HepG2 (cell line): ENCODE measurements around the gene RER1. TPM values are rescaled to one million over a fixed set of nuclear protein-coding genes. Genes with fewer than 3 reads are reported as not detected.

Experiments
- ATAC-seq: fragments of 200-7000 bp; cut with Tn5 transposase; 3 replicates; pipeline ENCODE4 v1.9.1; 2020; ENCODE audit warnings: mild to moderate bottlenecking, moderate library complexity
- BruUV-seq: library from RNA; stranded (reverse); fragments of 400-500 nt; replicated peaks from 2 replicates; lab custom pipeline; 2021; lab: Mats Ljungman, UMichigan
- CTCF ChIA-PET: fragments of 300-600 bp; formaldehyde crosslinking; extraction: SDS; loops from one replicate; lab custom pipeline; 2021; ENCODE audit warnings: low total read pairs, inconsistent platforms, low intra/inter-chr PET ratio; lab: Yijun Ruan, JAX
- POLR2A ChIA-PET: fragments of 350-600 bp; sonication (Branson Sonifier 250); formaldehyde crosslinking; loops from one replicate; lab custom pipeline; 2020; ENCODE audit warnings: antibody characterized with exemption, inconsistent platforms; lab: Yijun Ruan, JAX
- DNase-seq: peaks from one replicate; pipeline ENCODE4 v3.0.0-alpha.2; 2015; ENCODE audit warnings: low spot score
- FAIRE-seq: peaks from 3 replicates; lab custom pipeline; 2011; peaks lifted over from hg19 to GRCh38; lab: Jason Lieb, UNC
- H2AFZ ChIP-seq: one replicate; pipeline ENCODE4 v1.6.1; 2011; ENCODE audit warnings: low read length, inconsistent platforms
- H3K27ac ChIP-seq: fragments of 300-600 bp; 3 replicates; pipeline ENCODE4 v1.8.0; 2011; ENCODE audit warnings: mixed run types, mild to moderate bottlenecking, mixed read lengths, low read length, inconsistent platforms; ENCODE audit not compliant: insufficient read depth; ENCODE audit errors: extremely low read length
- H3K27me3 ChIP-seq, 2 experiments: fragments of 200-600 bp in 1 of 2; 2 replicates in 1 of 2; 3 replicates in 1 of 2; pipeline versions ENCODE4 v1.6.0 to v1.8.0; 2011; ENCODE audit warnings: low read length in 2 of 2, mild to moderate bottlenecking in 2 of 2, moderate library complexity in 2 of 2, inconsistent platforms in 1 of 2; ENCODE audit not compliant: insufficient read depth in 2 of 2, control insufficient read depth in 1 of 2
- H3K36me3 ChIP-seq, 2 experiments: fragments of 200-600 bp in 1 of 2; replicated peaks in 1 of 2; 2 replicates in 1 of 2; 3 replicates in 1 of 2; pipeline versions ENCODE4 v1.5.1 to v1.8.0; 2011; ENCODE audit warnings: low read length in 2 of 2, inconsistent platforms in 1 of 2; ENCODE audit not compliant: insufficient read depth in 2 of 2, control insufficient read depth in 1 of 2
- H3K4me1 ChIP-seq: 2 replicates; pipeline ENCODE4 v1.5.1; 2012; ENCODE audit warnings: low read length, inconsistent platforms; ENCODE audit not compliant: insufficient read depth
- H3K4me2 ChIP-seq: 2 replicates; pipeline ENCODE4 v1.6.0; 2011; ENCODE audit warnings: low read depth, low read length, inconsistent platforms
- H3K4me3 ChIP-seq, 3 experiments: fragments of 200-600 bp in 1 of 3; sonication (generic), shearing (Covaris generic) in 1 of 3; replicated peaks in 1 of 3; 2 replicates each; pipeline ENCODE4 v1.5.1; 2011 to 2016; ENCODE audit warnings: low read length in 3 of 3, inconsistent platforms in 2 of 3, low read depth in 2 of 3, mild to moderate bottlenecking in 2 of 3, control low read depth in 1 of 3, mixed read lengths in 1 of 3; ENCODE audit not compliant: insufficient read depth in 1 of 3
- H3K79me2 ChIP-seq: one replicate; pipeline ENCODE4 v1.6.1; 2011; ENCODE audit warnings: low read length, inconsistent platforms; ENCODE audit not compliant: insufficient read depth
- H3K9ac ChIP-seq: 2 replicates; pipeline ENCODE4 v1.6.0; 2011; ENCODE audit warnings: mild to moderate bottlenecking, low read depth, low read length, inconsistent platforms; ENCODE audit not compliant: insufficient read depth
- H3K9me3 ChIP-seq: 2 replicates; pipeline ENCODE4 v1.5.1; 2012; ENCODE audit warnings: mild to moderate bottlenecking, low read length
- H4K20me1 ChIP-seq: 2 replicates; pipeline ENCODE4 v1.6.0; 2011; ENCODE audit warnings: inconsistent platforms, mild to moderate bottlenecking, low read length, moderate library complexity; ENCODE audit not compliant: insufficient read depth
- ATF7 ChIP-seq, 2 experiments: fragments of 450-650 bp in 1 of 2; sonication (generic) in 1 of 2; formaldehyde crosslinking in 1 of 2; IDR thresholded peaks; 2 replicates each; pipeline versions ENCODE4 v1.4.0 to v1.6.1; 2016 to 2020; ENCODE audit warnings: antibody characterized with exemption in 1 of 2, mild to moderate bottlenecking in 1 of 2, missing genetic modification reagents in 1 of 2
- CREB1 ChIP-seq, 2 experiments: fragments of 450-650 bp in 1 of 2; IDR thresholded peaks; 2 replicates each; pipeline ENCODE4 v1.6.1; 2016 to 2017; ENCODE audit warnings: control low read depth in 1 of 2, mild to moderate bottlenecking in 1 of 2, missing compliant biosample characterization in 1 of 2, missing genetic modification characterization in 1 of 2
- REL ChIP-seq: sonication (generic); formaldehyde crosslinking; conservative IDR thresholded peaks from 2 replicates; pipeline ENCODE4 v1.8.0; 2022; ENCODE audit warnings: mild to moderate bottlenecking, missing genetic modification reagents, moderate library complexity
- ZNF460 ChIP-seq: sonication (generic); formaldehyde crosslinking; IDR thresholded peaks from 2 replicates; pipeline ENCODE4 v1.5.1; 2020; ENCODE audit warnings: missing genetic modification reagents, mild to moderate bottlenecking, borderline replicate concordance
- ZNF615 ChIP-seq: sonication (generic); formaldehyde crosslinking; IDR thresholded peaks from 2 replicates; pipeline ENCODE4 v1.5.0; 2020; ENCODE audit warnings: mild to moderate bottlenecking, missing genetic modification reagents, borderline replicate concordance
- ZNF652 ChIP-seq: IDR thresholded peaks from 2 replicates; pipeline ENCODE4 v1.6.1; 2016; ENCODE audit warnings: low read depth, borderline replicate concordance
- ZNF674 ChIP-seq: sonication (generic); formaldehyde crosslinking; IDR thresholded peaks from 2 replicates; pipeline ENCODE4 v1.5.0; 2020; ENCODE audit warnings: low read depth, mild to moderate bottlenecking, missing genetic modification reagents
- WGBS: methylation state at CpG from one replicate; pipeline ENCODE4 v1.1.6; 2017; ENCODE audit warnings: low lambda C conversion rate; 5-methylcytosine and 5-hydroxymethylcytosine counted together
- in situ Hi-C: cut with HindIII; loops from 2 replicates; pipeline ENCODE4 v1.10.0; 2017; ENCODE audit warnings: low pct_unique_long_range_greater_than_20kb; ENCODE audit not compliant: extremely low pct_ligation_motif_present
- intact Hi-C: fragments of 100-400 bp; cut with micrococcal nuclease; formaldehyde crosslinking; loops from one replicate; pipeline ENCODE4 v1.10.0; 2022; ENCODE audit not compliant: unreplicated experiment
- polyA plus RNA-seq, 8 experiments: library from polyadenylated mRNA; depleted of rRNA in 3 of 8; stranded (reverse) in 7 of 8; unstranded in 1 of 8; fragments of >200 nt; fragmentation: Illumina TruSeq in 4 of 8; extraction: Trizol in 4 of 8; gene quantifications; 2 replicates each; pipeline versions ENCODE4 v1.2.1 to v1.2.3, GENCODE V29; 2011 to 2016; ENCODE audit warnings: low read depth in 4 of 8, missing spikeins in 1 of 8, mixed read lengths in 1 of 8; ENCODE audit not compliant: insufficient read depth in 1 of 8
- total RNA-seq, 5 experiments: library from RNA; depleted of rRNA; stranded (reverse); fragments of >200 nt; fragmentation: Illumina TruSeq; extraction: Trizol; gene quantifications; 2 replicates each; pipeline ENCODE4 v1.2.3, GENCODE V29; 2016; ENCODE audit warnings: low read depth in 1 of 5
- TF ChIP-seq, protein P1 (sequence below): sonication (generic); formaldehyde crosslinking; IDR thresholded peaks from 2 replicates; pipeline ENCODE4 v1.8.1; 2023; ENCODE audit warnings: mild to moderate bottlenecking, moderate library complexity, missing genetic modification reagents

Gene RER1
- total and polyA plus RNA-seq, 2 of the 13 experiments (the other 11 are each of a cell fraction or from before 2014, with no cell fraction given) = 128 to 164 TPM

DNA sequence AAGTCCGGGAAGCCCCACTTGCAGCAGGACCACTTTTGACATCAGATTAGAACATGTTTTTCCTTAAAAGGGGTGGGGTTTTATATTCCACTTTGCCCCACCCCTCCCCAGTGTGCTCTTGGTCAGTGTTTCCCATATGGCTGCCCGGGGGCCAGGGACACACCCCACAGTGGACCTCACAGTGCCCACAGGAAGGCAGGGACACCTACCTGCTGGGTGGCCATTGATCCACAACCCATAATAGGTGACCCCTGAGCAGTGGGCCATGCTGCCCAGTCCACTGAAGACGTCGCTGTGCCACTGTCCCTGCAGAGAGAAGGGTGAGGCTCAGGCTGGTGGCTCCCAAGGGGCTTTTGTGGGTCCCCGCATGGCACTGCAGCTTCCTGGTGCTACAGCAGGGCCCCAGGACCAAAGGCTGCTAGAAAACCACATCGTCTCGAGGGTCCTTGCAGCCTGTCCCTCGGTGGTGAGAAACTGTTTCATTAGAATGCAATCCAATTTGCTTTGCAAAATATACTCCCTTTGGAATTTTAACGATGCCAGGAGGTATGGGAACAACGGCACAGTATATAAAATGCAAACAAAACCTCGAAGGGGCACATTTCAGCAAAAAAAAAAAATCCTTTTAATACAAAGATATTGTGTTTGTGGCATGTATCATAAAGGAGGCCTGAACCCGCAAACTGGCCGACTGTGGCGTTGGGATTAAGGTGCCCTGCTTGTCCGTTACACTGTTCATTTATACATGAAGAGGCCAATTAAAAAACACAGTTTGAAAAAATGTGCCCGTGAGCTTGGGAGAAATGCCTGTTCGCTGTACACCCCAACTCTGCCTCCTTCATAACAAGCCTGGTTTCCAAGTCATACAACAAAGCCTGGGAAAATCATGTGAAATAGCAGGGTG is 17.1 kb upstream of the RER1 start (continued):
- TF ChIP-seq REL (CRISPR knock-in tag) (no peak), ZNF460 (no peak), ZNF615 (CRISPR knock-in tag) (no peak), ZNF652 (CRISPR knock-in tag) (no peak), ZNF674 (CRISPR knock-in tag) (no peak)

GRCh38 chr1:2375246-2375922 is 16.3 kb upstream of the RER1 start:
- Histone ChIP-seq H3K27me3 (no peaks in the 10 kb centered on the region), H3K79me2 (no peaks in the 10 kb centered on the region), H3K4me2 (no peak overlapping the region), H2AFZ (no peak overlapping the region), H3K36me3 (no peaks in the 10 kb centered on the region), H3K9me3 (no peaks in the 10 kb centered on the region), H3K4me1 (peaks cover 5% of the 10 kb centered on the region; the same call in 1 of the 2 replicates), H3K27ac (no peak overlapping the region), H4K20me1 (no peaks in the 10 kb centered on the region), H3K4me3 (no peak overlapping the region), H3K9ac (no peak overlapping the region)
- in situ Hi-C loops = no loop called here
- DNase-seq (no peak), ATAC-seq (no peak), FAIRE-seq (no peak)
- BruUV-seq = no TSS peak
- POLR2A ChIA-PET = interaction anchor here (0.7 kb wide), 1 partner anchor 155 kb away, joined by 3 read pairs; no protein-coding TSS in a partner anchor
- WGBS = 59% methylated on average over 13 of the region's 23 CpGs
- TF ChIP-seq ATF7 (IDR thresholded peaks at IDR 0.05) (peak; percentile 36; the same call in 1 of the 2 replicates), ATF7 (CRISPR knock-in tag; IDR thresholded peaks at IDR 0.05) (no peak), CREB1 (IDR thresholded peaks at IDR 0.05) (peak; percentile 66), CREB1 (CRISPR knock-in tag; IDR thresholded peaks at IDR 0.05) (no peak)
- TF ChIP-seq, protein P1, sequence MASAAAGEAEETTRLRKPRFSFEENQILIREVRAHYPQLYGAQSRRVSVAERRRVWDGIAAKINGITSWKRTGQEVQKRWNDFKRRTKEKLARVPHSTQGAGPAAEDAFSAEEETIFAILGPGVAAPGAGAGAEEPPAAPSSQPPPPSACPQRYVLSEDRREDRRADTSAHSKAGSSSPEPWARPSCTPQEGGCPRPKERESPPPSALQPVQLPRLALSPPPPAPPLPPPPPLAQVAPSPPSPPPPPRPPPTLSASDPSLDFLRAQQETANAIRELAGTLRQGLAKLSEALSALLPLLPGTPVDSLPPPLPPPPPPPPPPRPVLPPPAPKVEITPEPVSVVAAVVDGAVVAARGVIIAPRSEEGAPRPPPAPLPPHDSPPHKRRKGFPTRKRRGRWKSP (CRISPR knock-in tag) = no peak
- intact Hi-C loops = no loop called here
- CTCF ChIA-PET = no interaction called here
